HG03571 (cell line): ENCODE results near the gene KCTD17.

ENCODE experiments used
- ATAC-seq: cut with Tn5 transposase; IDR thresholded peaks from one replicate; pipeline ENCODE4 v1.9.1; 2021; ENCODE audit not compliant: unreplicated experiment

KCTD17 gene

GRCh38 chr22:37051391-37052385 lies at the start of gene KCTD17:
KCTD17 (plus strand) TSS chr22:37051742; CDS start chr22:37051761, 19 bp downstream.
- ATAC-seq = peak; percentile 56

GRCh38 chr22:37001826-37002225 lies 49.7 kb upstream of the KCTD17 start:
- no peak for ATAC-seq

GRCh38 chr22:37002633-37003032 lies 48.9 kb upstream of the KCTD17 start:
- no peak for ATAC-seq

GRCh38 chr22:37007651-37008050 lies 43.9 kb upstream of the KCTD17 start:
- no peak for ATAC-seq

GRCh38 chr22:37008365-37008764 lies 43.2 kb upstream of the KCTD17 start:
- no peak for ATAC-seq

GRCh38 chr22:37009490-37009889 lies 42.1 kb upstream of the KCTD17 start:
- no peak for ATAC-seq

- no peak for ATAC-seq
These were observed 41.4 kb upstream of the KCTD17 start for GRCh38 chr22:37010174-37010573.

- no peak for ATAC-seq
These were observed 40.6 kb upstream of the KCTD17 start for GRCh38 chr22:37010976-37011375.

GRCh38 chr22:37011472-37011871 lies 40.1 kb upstream of the KCTD17 start:
- no peak for ATAC-seq

GRCh38 chr22:37012262-37012904 lies 39.2 kb upstream of the KCTD17 start:
- no peak for ATAC-seq

GRCh38 chr22:37012956-37013355 lies 38.6 kb upstream of the KCTD17 start:
- ATAC-seq = no peak

GRCh38 chr22:37014415-37014806 lies 37.1 kb upstream of the KCTD17 start:
- no peak for ATAC-seq

- no peak for ATAC-seq
These were observed 36.5 kb upstream of the KCTD17 start for GRCh38 chr22:37014835-37015586.

- ATAC-seq = no peak
These were observed 36.0 kb upstream of the KCTD17 start for GRCh38 chr22:37015587-37015878.

- ATAC-seq = no peak
These were observed 35.2 kb upstream of the KCTD17 start for GRCh38 chr22:37016134-37016910.

GRCh38 chr22:37017356-37017755 lies 34.2 kb upstream of the KCTD17 start:
- ATAC-seq = no peak

- no peak for ATAC-seq
These were observed 33.3 kb upstream of the KCTD17 start for GRCh38 chr22:37018086-37018814.

GRCh38 chr22:37018815-37019308 lies 32.7 kb upstream of the KCTD17 start:
- peak; percentile 10 for ATAC-seq

GRCh38 chr22:37019309-37020191 lies 32.0 kb upstream of the KCTD17 start, which contains the start of the genes MPST and TST:
MPST (plus strand) TSS chr22:37019742; CDS start chr22:37019837, 95 bp downstream.
TST (minus strand) TSS chr22:37019447; CDS start chr22:37018732, 715 bp downstream.
- ATAC-seq = peak; percentile 73
